HG03442 (cell line): ENCODE results near the gene ZDHHC4.

Experiments
- ATAC-seq: cut with Tn5 transposase; IDR thresholded peaks from one replicate; pipeline ENCODE4 v1.9.1; 2021; ENCODE audit warnings: mild to moderate bottlenecking, moderate library complexity; ENCODE audit not compliant: unreplicated experiment

Gene ZDHHC4

GRCh38 chr7:6604458-6604857, 27.2 kb downstream of the ZDHHC4 start:
- no peak for ATAC-seq

- ATAC-seq, result no peak
These were observed 29.8 kb downstream of the ZDHHC4 start for GRCh38 chr7:6606866-6607583.

- ATAC-seq, result no peak
These were observed 30.4 kb downstream of the ZDHHC4 start for GRCh38 chr7:6607651-6608051.

- ATAC-seq, result no peak
These were observed 30.8 kb downstream of the ZDHHC4 start for GRCh38 chr7:6608081-6608480.

- no peak for ATAC-seq
These were observed 31.5 kb downstream of the ZDHHC4 start for GRCh38 chr7:6608794-6609193.

GRCh38 chr7:6612819-6613218, 35.6 kb downstream of the ZDHHC4 start:
- no peak for ATAC-seq

GRCh38 chr7:6613706-6614105, 36.5 kb downstream of the ZDHHC4 start:
- no peak for ATAC-seq

GRCh38 chr7:6614953-6615722, 37.9 kb downstream of the ZDHHC4 start, which contains the start of gene ZNF853:
ZNF853 (plus strand) TSS chr7:6615610; CDS start chr7:6616175, 565 bp downstream.
- ATAC-seq, result no peak

GRCh38 chr7:6615723-6616555, 38.7 kb downstream of the ZDHHC4 start:
- no peak for ATAC-seq

- no peak for ATAC-seq
These were observed 39.8 kb downstream of the ZDHHC4 start for GRCh38 chr7:6616854-6617643.

- ATAC-seq, result no peak
These were observed 41.4 kb downstream of the ZDHHC4 start for GRCh38 chr7:6618621-6619020.

GRCh38 chr7:6619961-6620360, 42.7 kb downstream of the ZDHHC4 start:
- no peak for ATAC-seq

- ATAC-seq, result no peak
These were observed 44.2 kb downstream of the ZDHHC4 start for GRCh38 chr7:6621195-6622133.

- no peak for ATAC-seq
These were observed 45.0 kb downstream of the ZDHHC4 start for GRCh38 chr7:6622134-6622710.

- ATAC-seq, result no peak
These were observed 46.5 kb downstream of the ZDHHC4 start for GRCh38 chr7:6623589-6624245.

GRCh38 chr7:6624246-6624611, 47.0 kb downstream of the ZDHHC4 start:
- no peak for ATAC-seq

- no peak for ATAC-seq
These were observed 50.8 kb downstream of the ZDHHC4 start for GRCh38 chr7:6628045-6628444.

- no peak for ATAC-seq
These were observed 53.0 kb downstream of the ZDHHC4 start for GRCh38 chr7:6630007-6630849.
